H1 (cell line): ENCODE measurements around the gene DLST. TPM values are rescaled to one million over a fixed set of nuclear protein-coding genes. Genes with fewer than 3 reads are reported as not detected.
A peak's percentile ranks its signal among the peaks of the same experiment; 100 is the strongest.

ENCODE experiments used
- CTCF ChIA-PET: fragments of 300-600 bp; sonication (Branson Sonifier 250); formaldehyde crosslinking; loops from one replicate; lab custom pipeline; 2021; ENCODE audit not compliant: partially characterized antibody; lab: Charles Lee
- POLR2A ChIA-PET: fragments of 300-600 bp; sonication (Branson Sonifier 250); formaldehyde crosslinking; loops from one replicate; lab custom pipeline; 2021; ENCODE audit warnings: inconsistent platforms; ENCODE audit not compliant: partially characterized antibody; lab: Charles Lee
- DNase-seq, 2 experiments: peaks; one replicate each; pipeline versions ENCODE4 v3.0.0 to v3.0.0-alpha.2; 2010 to 2022; ENCODE audit warnings: low spot score in 2 of 2, low read depth in 1 of 2, mixed read lengths in 1 of 2
- FAIRE-seq: peaks from 2 replicates; lab custom pipeline; 2011; peaks lifted over from hg19 to GRCh38; lab: Jason Lieb, UNC
- H2AFZ ChIP-seq: 2 replicates; pipeline ENCODE4 v1.8.1; 2012; ENCODE audit warnings: low read length, inconsistent platforms
- H2AK5ac ChIP-seq: 2 replicates; pipeline ENCODE4 v1.6.1; 2013; ENCODE audit warnings: low read depth, low read length
- H2BK120ac ChIP-seq: replicated peaks from 2 replicates; pipeline ENCODE3; 2013; ENCODE audit warnings: low read depth, low read length, inconsistent platforms
- H2BK12ac ChIP-seq: 2 replicates; pipeline ENCODE4 v1.6.1; 2013; ENCODE audit warnings: low read depth, low read length
- H2BK15ac ChIP-seq: 2 replicates; pipeline ENCODE4 v1.6.1; 2013; ENCODE audit warnings: low read length
- H2BK20ac ChIP-seq: 2 replicates; pipeline ENCODE4 v1.6.1; 2013; ENCODE audit warnings: low read length
- H2BK5ac ChIP-seq: 2 replicates; pipeline ENCODE4 v1.6.1; 2013; ENCODE audit warnings: low read depth, low read length
- H3K14ac ChIP-seq: 2 replicates; pipeline ENCODE4 v1.6.1; 2013; ENCODE audit warnings: inconsistent platforms; ENCODE audit not compliant: insufficient read length
- H3K18ac ChIP-seq: 2 replicates; pipeline ENCODE4 v1.6.1; 2013; ENCODE audit warnings: low read length; ENCODE audit errors: extremely low read depth
- H3K23ac ChIP-seq: 2 replicates; pipeline ENCODE4 v1.6.1; 2013; ENCODE audit warnings: inconsistent platforms; ENCODE audit not compliant: insufficient read length
- H3K23me2 ChIP-seq: 2 replicates; pipeline ENCODE4 v1.6.1; 2013; ENCODE audit warnings: low read depth, low read length
- H3K27ac ChIP-seq: 2 replicates; pipeline ENCODE4 v1.6.1; 2011; ENCODE audit warnings: low read depth, low read length, inconsistent platforms
- H3K27me3 ChIP-seq, 4 experiments: replicated peaks in 1 of 4; 1 replicate in 1 of 4; 2 replicates in 3 of 4; pipeline versions ENCODE4 v1.6.1 to v1.8.1; 2011 to 2013; ENCODE audit warnings: low read length in 3 of 4, mild to moderate bottlenecking in 3 of 4, inconsistent platforms in 2 of 4, mixed read lengths in 2 of 4, moderate library complexity in 1 of 4; ENCODE audit not compliant: control insufficient read depth in 3 of 4, insufficient read depth in 3 of 4; ENCODE audit errors: extremely low read depth in 1 of 4
- H3K36me3 ChIP-seq, 4 experiments: 2 replicates each; pipeline versions ENCODE4 v1.6.1 to v1.8.1; 2011 to 2013; ENCODE audit warnings: mild to moderate bottlenecking in 4 of 4, low read length in 3 of 4, moderate library complexity in 2 of 4, control low read depth in 1 of 4, inconsistent platforms in 1 of 4; ENCODE audit not compliant: insufficient read depth in 4 of 4, control insufficient read depth in 2 of 4
- H3K4ac ChIP-seq: replicated peaks from 2 replicates; pipeline ENCODE3; 2013; ENCODE audit warnings: low read length, low read depth, mixed read lengths, inconsistent platforms; ENCODE audit not compliant: insufficient read length
- H3K4me1 ChIP-seq, 4 experiments: replicated peaks in 1 of 4; 1 replicate in 1 of 4; 2 replicates in 3 of 4; pipeline versions ENCODE4 v1.6.1 to v1.8.1; 2011 to 2013; ENCODE audit warnings: low read length in 3 of 4, inconsistent platforms in 2 of 4, mixed read lengths in 1 of 4; ENCODE audit not compliant: insufficient read depth in 4 of 4, control insufficient read depth in 3 of 4
- H3K4me2 ChIP-seq, 2 experiments: 2 replicates each; pipeline versions ENCODE4 v1.6.1 to v1.8.1; 2011 to 2013; ENCODE audit warnings: low read depth in 2 of 2, low read length in 2 of 2, control low read depth in 1 of 2, inconsistent platforms in 1 of 2, mild to moderate bottlenecking in 1 of 2; ENCODE audit not compliant: insufficient read depth in 1 of 2
- H3K4me3 ChIP-seq, 4 experiments: fragments of 200-600, 300-600 bp in 1 of 4; sonication (generic), shearing (Covaris generic), sonication (Bioruptor Twin) in 1 of 4; 2 replicates each; pipeline versions ENCODE4 v1.5.1 to v1.8.1; 2011 to 2016; ENCODE audit warnings: low read length in 4 of 4, low read depth in 3 of 4, control low read depth in 2 of 4, inconsistent platforms in 2 of 4, mild to moderate bottlenecking in 2 of 4, mixed read lengths in 1 of 4, moderate library complexity in 1 of 4; ENCODE audit not compliant: insufficient read depth in 2 of 4; ENCODE audit errors: extremely low read depth in 1 of 4
- H3K56ac ChIP-seq: replicated peaks from 2 replicates; pipeline ENCODE3; 2013; ENCODE audit warnings: low read depth, mild to moderate bottlenecking, mixed read lengths, low read length, inconsistent platforms; ENCODE audit not compliant: insufficient read length
- H3K79me1 ChIP-seq: 2 replicates; pipeline ENCODE4 v1.6.1; 2013; ENCODE audit warnings: low read depth, low read length, control low read depth
- H3K79me2 ChIP-seq, 2 experiments: 2 replicates each; pipeline versions ENCODE4 v1.6.1 to v1.8.1; 2012 to 2013; ENCODE audit warnings: low read length in 2 of 2, mild to moderate bottlenecking in 2 of 2, inconsistent platforms in 1 of 2; ENCODE audit not compliant: insufficient read depth in 2 of 2, control insufficient read depth in 1 of 2
- H3K9ac ChIP-seq, 4 experiments: replicated peaks in 1 of 4; 1 replicate in 1 of 4; 2 replicates in 3 of 4; pipeline versions ENCODE4 v1.6.1 to v1.8.1; 2011 to 2013; ENCODE audit warnings: low read depth in 3 of 4, low read length in 3 of 4, control low read depth in 2 of 4, mild to moderate bottlenecking in 2 of 4, moderate library complexity in 2 of 4, inconsistent platforms in 1 of 4; ENCODE audit errors: extremely low read depth in 1 of 4
- H3K9me3 ChIP-seq, 2 experiments: 2 replicates each; pipeline versions ENCODE4 v1.6.1 to v1.8.1; 2012 to 2013; ENCODE audit warnings: mild to moderate bottlenecking in 2 of 2, moderate library complexity in 2 of 2, control low read depth in 1 of 2, inconsistent platforms in 1 of 2, low read depth in 1 of 2, low read length in 1 of 2, mixed read lengths in 1 of 2; ENCODE audit not compliant: insufficient read depth in 2 of 2
- H4K20me1 ChIP-seq, 2 experiments: replicated peaks in 1 of 2; 2 replicates each; pipeline versions ENCODE3 to v1.8.1; 2011 to 2013; ENCODE audit warnings: inconsistent platforms in 2 of 2, low read length in 2 of 2, mild to moderate bottlenecking in 1 of 2; ENCODE audit not compliant: insufficient read depth in 2 of 2, control insufficient read depth in 1 of 2
- H4K5ac ChIP-seq: 2 replicates; pipeline ENCODE4 v1.6.1; 2013; ENCODE audit warnings: low read length, low read depth, mixed read lengths, inconsistent platforms; ENCODE audit not compliant: insufficient read length
- H4K8ac ChIP-seq: 2 replicates; pipeline ENCODE4 v1.8.0; 2013; ENCODE audit warnings: mild to moderate bottlenecking, moderate library complexity, low read length, inconsistent platforms; ENCODE audit not compliant: insufficient read depth; ENCODE audit errors: extremely low read depth
- H4K91ac ChIP-seq: replicated peaks from 2 replicates; pipeline ENCODE3; 2013; ENCODE audit warnings: low read length, mixed read lengths, inconsistent platforms; ENCODE audit not compliant: insufficient read length
- EZH2 ChIP-seq: fragments of 200-600 bp; sonication (generic); IDR thresholded peaks from 2 replicates; pipeline ENCODE4 v1.7.1; 2012; ENCODE audit warnings: low read depth, mild to moderate bottlenecking, moderate library complexity, low read length, inconsistent platforms; ENCODE audit not compliant: severe bottlenecking
- POLR2A ChIP-seq, 2 experiments: IDR thresholded peaks; 1 replicate in 1 of 2; 2 replicates in 1 of 2; pipeline ENCODE4 v1.6.1; 2011; ENCODE audit warnings: low read depth in 2 of 2, low read length in 2 of 2, mild to moderate bottlenecking in 2 of 2; ENCODE audit errors: control extremely low read depth in 1 of 2
- SIX5 ChIP-seq: IDR thresholded peaks from 2 replicates; pipeline ENCODE4 v1.6.1; 2011; ENCODE audit warnings: mild to moderate bottlenecking, low read depth, low read length
- WGBS, 2 experiments: shearing (Covaris generic) in 1 of 2; methylation state at CpG; one replicate each; pipeline versions ENCODE4 v1.1.6 to v1.1.7; 2013 to 2015; ENCODE audit warnings: low lambda C conversion rate in 2 of 2, mixed read lengths in 2 of 2, inconsistent platforms in 1 of 2, low coverage in 1 of 2, missing lambda C conversion rate in 1 of 2; ENCODE audit not compliant: insufficient replicate concordance in 2 of 2, insufficient coverage in 1 of 2, insufficient read length in 1 of 2; ENCODE audit errors: extremely low coverage in 1 of 2, missing lambda C conversion rate in 1 of 2; 5-methylcytosine and 5-hydroxymethylcytosine counted together
- polyA plus RNA-seq, 7 experiments: library from polyadenylated mRNA; depleted of rRNA in 3 of 7; stranded (reverse) in 5 of 7; unstranded in 2 of 7; fragments of >200 nt in 5 of 7; fragments of 200-250 nt in 2 of 7; gene quantifications; 1 replicate in 5 of 7; 2 replicates in 1 of 7; 4 replicates in 1 of 7; pipeline versions ENCODE4 v1.2.1 to v1.2.3, GENCODE V29; 2011 to 2013; ENCODE audit warnings: missing spikeins in 2 of 7, mixed read lengths in 2 of 7
- total RNA-seq: library from RNA; stranded (reverse); fragmentation: NEBNext Ultra II Directional; extraction: Animal tissue kit (Norgen Biotek cat#: 25700); gene quantifications from 2 replicates; pipeline ENCODE4 v1.2.1, GENCODE V29; 2021

Gene DLST
- total and polyA plus RNA-seq, 2 of the 8 experiments (the other 6 are each of a cell fraction or from before 2014, with no cell fraction given) = 96.5 to 117 TPM

DNA sequence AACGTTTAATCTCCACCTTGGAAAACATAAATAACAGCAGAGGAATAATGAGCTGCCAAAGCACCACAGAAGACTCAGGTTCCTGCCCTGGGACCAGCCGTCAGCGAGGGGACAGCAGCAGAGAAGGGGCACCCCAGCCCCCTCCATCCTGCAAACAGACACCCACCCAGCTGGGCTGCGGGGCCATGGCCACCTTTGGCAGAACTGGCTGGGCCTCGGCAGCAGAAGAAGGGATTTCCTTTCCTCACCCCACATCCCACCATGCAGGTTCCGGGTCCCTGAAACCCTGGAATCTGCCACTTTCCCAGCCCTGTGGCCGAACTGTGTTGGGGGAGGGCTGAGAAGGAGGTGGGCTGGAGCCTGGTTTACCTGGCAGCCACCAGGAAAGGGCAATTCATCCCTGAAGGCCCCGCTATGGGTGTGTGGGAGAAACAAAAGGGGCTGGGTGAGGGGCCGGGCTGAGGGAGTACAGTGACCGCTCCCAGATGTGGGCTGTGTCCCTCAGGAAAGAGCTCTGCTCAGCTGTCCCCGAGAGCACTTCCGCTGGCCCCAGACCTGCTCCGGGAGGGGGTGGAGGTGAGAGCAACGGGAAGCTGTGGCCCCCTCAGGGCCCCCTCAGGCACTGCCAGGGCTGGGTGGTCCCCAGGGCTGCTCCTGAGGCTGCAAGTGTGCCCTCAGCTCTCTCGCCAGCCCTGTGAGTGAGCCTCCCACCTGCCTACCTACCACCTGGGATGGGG, 69.9 kb downstream of the DLST start:
- Histone ChIP-seq H2BK120ac (no peak overlapping the region), H2BK5ac (no peak overlapping the region), H3K79me1 (no peaks in the 10 kb centered on the region), H3K14ac (no peak overlapping the region), H3K27me3 (peaks cover 0 to 13% (median 12%) of the 10 kb centered on the region in 4 experiments; a peak in 5 of 7 replicates), H2AFZ (no peak overlapping the region), H2AK5ac (no peak overlapping the region), H3K4ac (no peak overlapping the region), H3K9me3 (no peaks in the 10 kb centered on the region), H4K5ac (no peak overlapping the region), H3K9ac (no peak overlapping the region), H2BK15ac (0 out of 2 replicates have a peak overlapping the region, but pooled peaks have one; percentile 8), H4K91ac (no peak overlapping the region), H3K23ac (no peak overlapping the region), H3K4me1 (peaks cover 2 to 30% (median 14%) of the 10 kb centered on the region in 4 experiments), H4K8ac (no peak overlapping the region), H3K56ac (no peak overlapping the region), H3K79me2 (no peaks in the 10 kb centered on the region), H3K36me3 (no peaks in the 10 kb centered on the region), H4K20me1 (no peaks in the 10 kb centered on the region), H3K4me3 (no peak overlapping the region), H2BK20ac (no peak overlapping the region), H3K27ac (no peak overlapping the region), H3K18ac (no peak overlapping the region), H3K4me2 (no peak overlapping the region), H3K23me2 (peaks cover 11% of the 10 kb centered on the region), H2BK12ac (no peak overlapping the region)
- ChIA-PET POLR2A (interaction anchor here (0.6 to 3.2 kb wide), 4 partner anchors 16 to 175 kb away, joined by 3 to 17 read pairs (median 4); partner anchors contain the start of genes NEK9 and RPS6KL1), CTCF (interaction anchor here (0.6 to 5.3 kb wide), 10 partner anchors 9 to 155 kb away, joined by 3 to 33 read pairs (median 4); partner anchors contain the start of gene EIF2B2)
- FAIRE-seq (no peak), DNase-seq (no peak)
- WGBS, 2 experiments = 77% methylated on average over 15 of the region's 15 CpGs; no CpG with 5 or more reads in 1 of the 2 experiments
- TF ChIP-seq POLR2A (IDR thresholded peaks at IDR 0.05; ENCODE audit: control extremely low read depth in 1 of 2, low read depth in 2 of 2, low read length in 2 of 2) (no peak), SIX5 (no peak), EZH2 (no peak)
